HG03565 (cell line): ENCODE results near the gene OR2A1.
"Not testable (repeated sequence)": the region's sequence is repeated elsewhere in the genome, so short reads cannot be mapped to it uniquely, and the experiment has no call there.

Source experiments
- ATAC-seq: cut with Tn5 transposase; IDR thresholded peaks from one replicate; pipeline ENCODE4 v1.9.1; 2021; ENCODE audit warnings: mild to moderate bottlenecking, moderate library complexity; ENCODE audit not compliant: unreplicated experiment

Gene OR2A1

GRCh38 chr7:144321677-144322206 lies 9.5 kb downstream of the OR2A1 start:
- ATAC-seq = not testable (repeated sequence)

DNA sequence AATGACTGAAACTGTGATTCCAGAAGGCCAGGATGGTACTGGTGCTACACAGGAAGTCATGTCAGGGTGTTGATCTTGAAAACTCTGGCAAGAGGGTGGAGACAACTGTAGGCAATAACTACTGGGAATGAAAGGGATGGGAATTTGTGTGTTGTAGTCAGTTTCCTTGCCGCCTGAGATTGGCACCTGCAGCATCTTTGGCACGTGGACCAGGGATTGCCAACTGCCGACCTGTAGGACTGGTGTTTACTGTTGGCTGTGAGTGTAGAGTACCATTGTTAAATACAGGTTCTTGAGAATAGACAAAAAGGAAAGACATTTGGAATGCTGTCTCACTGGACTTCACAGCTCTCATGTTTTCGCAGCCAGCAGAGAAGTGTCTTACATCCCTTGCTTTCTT lies 11.1 kb downstream of the OR2A1 start:
- not testable (repeated sequence) for ATAC-seq

- not testable (repeated sequence) for ATAC-seq
These were observed 13.6 kb downstream of the OR2A1 start for GRCh38 chr7:144325868-144326267.

GRCh38 chr7:144330044-144330443 lies 17.8 kb downstream of the OR2A1 start:
- not testable (repeated sequence) for ATAC-seq

GRCh38 chr7:144331221-144331995 lies 19.2 kb downstream of the OR2A1 start:
- peak; percentile 43 for ATAC-seq

DNA sequence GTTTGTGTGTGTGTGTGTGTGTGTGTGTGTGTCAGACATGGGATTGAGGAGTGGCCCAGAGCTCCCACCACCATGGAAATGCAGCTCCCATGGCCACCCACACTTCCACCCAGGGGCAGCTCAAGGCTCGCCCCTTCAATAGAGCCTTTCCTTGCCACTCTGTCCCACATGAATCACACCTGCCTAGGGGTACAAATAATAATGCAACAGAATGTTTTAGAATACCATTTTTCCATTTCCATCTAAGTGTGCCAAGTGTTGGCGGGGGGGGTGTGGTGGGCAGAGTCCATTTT lies 19.7 kb downstream of the OR2A1 start:
- ATAC-seq = not testable (repeated sequence)

DNA sequence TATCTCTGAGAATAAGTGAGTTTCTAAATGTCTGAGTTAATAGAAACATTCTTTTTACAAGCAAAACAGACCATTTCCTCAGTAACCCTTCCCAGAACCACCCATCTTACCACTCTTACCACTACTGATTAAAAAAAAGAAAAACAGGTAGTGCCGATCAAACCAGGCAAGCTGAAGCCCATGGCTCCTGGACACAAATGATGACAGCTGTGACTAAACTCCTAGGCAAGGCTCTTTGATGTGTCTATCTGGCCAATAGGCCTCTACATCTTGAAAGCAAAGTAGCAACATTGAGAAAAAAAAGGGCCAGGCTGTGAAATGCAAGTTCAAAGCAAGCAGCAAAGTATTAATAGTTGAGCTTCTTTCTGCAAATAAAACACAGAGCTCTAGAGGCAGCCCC lies 36.4 kb downstream of the OR2A1 start:
- ATAC-seq = peak; percentile 37

GRCh38 chr7:144351667-144352066 lies 39.4 kb downstream of the OR2A1 start:
- ATAC-seq = not testable (repeated sequence)

GRCh38 chr7:144355176-144355822 lies 43.1 kb downstream of the OR2A1 start, which contains the start of gene ARHGEF5:
Gene ARHGEF5, plus strand, starts transcription at chr7:144355402. Its CDS starts 7,268 bp downstream, at chr7:144362670.
- ATAC-seq = peak; percentile 62

DNA sequence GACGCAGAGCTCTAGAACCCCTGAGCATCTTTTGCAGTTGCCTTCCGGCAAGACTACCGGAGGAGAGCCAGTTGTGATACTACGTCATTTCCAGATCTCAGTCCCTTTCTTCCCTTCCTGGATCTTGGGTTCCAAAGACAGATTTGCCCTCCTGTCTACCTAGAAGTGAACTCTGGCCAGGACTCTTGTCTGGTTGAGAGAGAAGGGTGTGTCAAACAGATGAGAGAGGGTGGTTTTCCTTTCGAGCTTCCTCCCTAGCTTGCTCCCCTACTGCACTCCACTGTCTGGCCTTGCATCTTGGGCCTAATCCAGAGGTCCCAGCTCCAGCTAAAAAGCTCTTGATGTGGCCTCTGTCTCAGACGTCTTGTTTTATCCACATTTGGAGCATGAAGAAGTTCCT lies 44.0 kb downstream of the OR2A1 start:
- not testable (repeated sequence) for ATAC-seq

GRCh38 chr7:144356860-144357259 lies 44.6 kb downstream of the OR2A1 start:
- ATAC-seq = not testable (repeated sequence)

- ATAC-seq = not testable (repeated sequence)
These were observed 49.8 kb downstream of the OR2A1 start for GRCh38 chr7:144362061-144362460.

DNA sequence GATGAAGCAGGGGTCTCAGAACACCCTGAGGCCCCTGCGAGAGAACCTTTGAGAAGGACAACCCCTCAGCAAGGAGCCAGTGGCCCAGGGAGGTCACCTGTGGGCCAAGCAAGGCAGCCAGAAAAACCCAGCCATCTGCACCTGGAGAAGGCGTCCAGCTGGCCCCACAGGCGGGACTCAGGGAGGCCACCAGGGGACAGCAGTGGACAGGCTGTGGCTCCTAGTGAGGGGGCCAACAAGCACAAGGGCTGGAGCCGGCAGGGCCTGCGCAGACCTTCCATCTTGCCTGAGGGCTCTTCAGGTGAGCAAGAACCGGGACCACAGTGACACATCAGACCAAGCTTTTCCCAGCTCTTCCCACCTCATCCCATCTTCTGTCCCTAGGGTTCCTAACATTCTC lies 53.3 kb downstream of the OR2A1 start:
- ATAC-seq = not testable (repeated sequence)

- not testable (repeated sequence) for ATAC-seq
These were observed 55.0 kb downstream of the OR2A1 start for GRCh38 chr7:144367250-144367649.

DNA sequence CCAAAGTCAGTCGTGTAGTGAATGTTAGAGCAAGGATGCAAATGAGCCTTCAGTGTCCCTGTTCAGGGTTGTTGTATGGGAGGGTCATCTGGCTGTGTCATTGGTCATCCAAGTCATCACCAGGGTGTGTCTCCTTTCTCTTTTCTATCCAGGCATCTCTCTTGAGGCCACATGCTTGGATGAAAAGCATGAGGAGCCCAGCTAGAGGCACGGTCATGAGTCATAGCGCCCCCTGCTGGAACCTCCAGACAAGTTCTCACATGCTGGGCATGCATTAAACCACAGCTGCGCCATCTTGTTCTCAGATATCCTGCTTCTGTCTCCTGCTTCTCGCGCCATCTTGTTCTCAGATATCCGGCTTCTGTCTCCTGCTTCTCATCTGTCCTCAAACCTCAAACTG lies 57.0 kb downstream of the OR2A1 start:
- ATAC-seq = not testable (repeated sequence)
